Measurements from ENCODE around the gene DNAI2.

DNA sequence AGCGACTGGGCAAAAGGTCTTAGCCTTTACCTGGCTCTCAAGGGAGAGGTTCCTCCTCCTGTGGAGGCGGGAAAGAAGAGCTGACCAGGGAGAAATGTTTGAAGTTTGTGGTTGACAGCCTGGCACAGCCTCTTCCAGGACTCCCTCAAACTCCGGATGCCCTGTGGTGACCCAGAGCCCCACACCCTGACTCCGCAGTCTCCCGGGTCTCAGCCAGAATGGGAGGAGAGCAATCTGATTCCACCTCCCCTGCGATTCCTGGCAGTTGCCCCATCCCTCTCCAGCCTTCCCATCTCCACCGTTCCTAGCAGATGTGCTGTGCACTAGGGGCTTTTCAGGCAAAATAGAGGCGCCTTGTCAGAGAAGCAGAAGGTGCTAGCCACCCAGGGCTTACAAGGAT, 5.5 kb upstream of the DNAI2 start:
- TF ChIP-seq CEBPB (IDR thresholded peaks at IDR 0.05) (no peak), NFIC (IDR thresholded peaks at IDR 0.05) (no peak), TAF1 (IDR thresholded peaks at IDR 0.05; ENCODE audit: low read depth) (no peak), YY1 (IDR thresholded peaks at IDR 0.05; ENCODE audit: low read depth) (no peak), CREB1 (IDR thresholded peaks at IDR 0.05; ENCODE audit: low read depth) (no peak), EP300 (IDR thresholded peaks at IDR 0.05; ENCODE audit: borderline replicate concordance) (no peak), TCF12 (IDR thresholded peaks at IDR 0.05; ENCODE audit: low read depth) (no peak), FOXM1 (IDR thresholded peaks at IDR 0.05; ENCODE audit: borderline replicate concordance, low read depth) (no peak), ZBTB7A (IDR thresholded peaks at IDR 0.05; ENCODE audit: low read depth) (no peak), EGR1 (IDR thresholded peaks at IDR 0.05) (no peak), RAD21 (IDR thresholded peaks at IDR 0.05; ENCODE audit: low read depth) (no peak)
- TF ChIP-seq, protein P1, sequence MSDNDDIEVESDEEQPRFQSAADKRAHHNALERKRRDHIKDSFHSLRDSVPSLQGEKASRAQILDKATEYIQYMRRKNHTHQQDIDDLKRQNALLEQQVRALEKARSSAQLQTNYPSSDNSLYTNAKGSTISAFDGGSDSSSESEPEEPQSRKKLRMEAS (IDR thresholded peaks at IDR 0.05): no peak
- TF ChIP-seq, protein P2, sequence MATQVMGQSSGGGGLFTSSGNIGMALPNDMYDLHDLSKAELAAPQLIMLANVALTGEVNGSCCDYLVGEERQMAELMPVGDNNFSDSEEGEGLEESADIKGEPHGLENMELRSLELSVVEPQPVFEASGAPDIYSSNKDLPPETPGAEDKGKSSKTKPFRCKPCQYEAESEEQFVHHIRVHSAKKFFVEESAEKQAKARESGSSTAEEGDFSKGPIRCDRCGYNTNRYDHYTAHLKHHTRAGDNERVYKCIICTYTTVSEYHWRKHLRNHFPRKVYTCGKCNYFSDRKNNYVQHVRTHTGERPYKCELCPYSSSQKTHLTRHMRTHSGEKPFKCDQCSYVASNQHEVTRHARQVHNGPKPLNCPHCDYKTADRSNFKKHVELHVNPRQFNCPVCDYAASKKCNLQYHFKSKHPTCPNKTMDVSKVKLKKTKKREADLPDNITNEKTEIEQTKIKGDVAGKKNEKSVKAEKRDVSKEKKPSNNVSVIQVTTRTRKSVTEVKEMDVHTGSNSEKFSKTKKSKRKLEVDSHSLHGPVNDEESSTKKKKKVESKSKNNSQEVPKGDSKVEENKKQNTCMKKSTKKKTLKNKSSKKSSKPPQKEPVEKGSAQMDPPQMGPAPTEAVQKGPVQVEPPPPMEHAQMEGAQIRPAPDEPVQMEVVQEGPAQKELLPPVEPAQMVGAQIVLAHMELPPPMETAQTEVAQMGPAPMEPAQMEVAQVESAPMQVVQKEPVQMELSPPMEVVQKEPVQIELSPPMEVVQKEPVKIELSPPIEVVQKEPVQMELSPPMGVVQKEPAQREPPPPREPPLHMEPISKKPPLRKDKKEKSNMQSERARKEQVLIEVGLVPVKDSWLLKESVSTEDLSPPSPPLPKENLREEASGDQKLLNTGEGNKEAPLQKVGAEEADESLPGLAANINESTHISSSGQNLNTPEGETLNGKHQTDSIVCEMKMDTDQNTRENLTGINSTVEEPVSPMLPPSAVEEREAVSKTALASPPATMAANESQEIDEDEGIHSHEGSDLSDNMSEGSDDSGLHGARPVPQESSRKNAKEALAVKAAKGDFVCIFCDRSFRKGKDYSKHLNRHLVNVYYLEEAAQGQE (IDR thresholded peaks at IDR 0.05; ENCODE audit: low read depth): no peak

Data from Ishikawa (cell line).